Amniotic epithelial cell (primary cell): ENCODE data around the gene SPAG5.
A peak's percentile ranks its signal among the peaks of the same experiment; 100 is the strongest.

Experiments used
- DNase-seq: peaks from one replicate; pipeline ENCODE4 v3.0.0-alpha.2; 2010; ENCODE audit warnings: low read depth

The SPAG5 gene

GRCh38 chr17:28541439-28541838, 57.4 kb downstream of the SPAG5 start:
- no peak for DNase-seq

GRCh38 chr17:28540231-28540630, 58.6 kb downstream of the SPAG5 start:
- DNase-seq: no peak

- DNase-seq: no peak
Observed at GRCh38 chr17:28538296-28538895, 60.4 kb downstream of the SPAG5 start.

- no peak for DNase-seq
Observed at GRCh38 chr17:28537219-28537610, 61.6 kb downstream of the SPAG5 start.

- no peak for DNase-seq
Observed at GRCh38 chr17:28536532-28537218, 62.1 kb downstream of the SPAG5 start.

GRCh38 chr17:28534740-28535375, 64.0 kb downstream of the SPAG5 start:
- DNase-seq: no peak

GRCh38 chr17:28533091-28533807, 65.6 kb downstream of the SPAG5 start:
- no peak for DNase-seq

GRCh38 chr17:28532050-28532960, 66.5 kb downstream of the SPAG5 start:
- DNase-seq: no peak

- DNase-seq: no peak
Observed at GRCh38 chr17:28530926-28531325, 67.9 kb downstream of the SPAG5 start.

GRCh38 chr17:28530250-28530649, 68.6 kb downstream of the SPAG5 start:
- no peak for DNase-seq

- no peak for DNase-seq
Observed at GRCh38 chr17:28529013-28529400, 69.8 kb downstream of the SPAG5 start.

- DNase-seq: peak; percentile 34
Observed at GRCh38 chr17:28528327-28529012, 70.4 kb downstream of the SPAG5 start.

- DNase-seq: no peak
Observed at GRCh38 chr17:28527859-28528258, 71.0 kb downstream of the SPAG5 start.
